Measurements from ENCODE around the gene SEC14L5. TPM values are rescaled to one million over a fixed set of nuclear protein-coding genes. Genes with fewer than 3 reads are reported as not detected.

Gene SEC14L5
- total RNA-seq, 1 donor, result under 0.01 TPM

DNA sequence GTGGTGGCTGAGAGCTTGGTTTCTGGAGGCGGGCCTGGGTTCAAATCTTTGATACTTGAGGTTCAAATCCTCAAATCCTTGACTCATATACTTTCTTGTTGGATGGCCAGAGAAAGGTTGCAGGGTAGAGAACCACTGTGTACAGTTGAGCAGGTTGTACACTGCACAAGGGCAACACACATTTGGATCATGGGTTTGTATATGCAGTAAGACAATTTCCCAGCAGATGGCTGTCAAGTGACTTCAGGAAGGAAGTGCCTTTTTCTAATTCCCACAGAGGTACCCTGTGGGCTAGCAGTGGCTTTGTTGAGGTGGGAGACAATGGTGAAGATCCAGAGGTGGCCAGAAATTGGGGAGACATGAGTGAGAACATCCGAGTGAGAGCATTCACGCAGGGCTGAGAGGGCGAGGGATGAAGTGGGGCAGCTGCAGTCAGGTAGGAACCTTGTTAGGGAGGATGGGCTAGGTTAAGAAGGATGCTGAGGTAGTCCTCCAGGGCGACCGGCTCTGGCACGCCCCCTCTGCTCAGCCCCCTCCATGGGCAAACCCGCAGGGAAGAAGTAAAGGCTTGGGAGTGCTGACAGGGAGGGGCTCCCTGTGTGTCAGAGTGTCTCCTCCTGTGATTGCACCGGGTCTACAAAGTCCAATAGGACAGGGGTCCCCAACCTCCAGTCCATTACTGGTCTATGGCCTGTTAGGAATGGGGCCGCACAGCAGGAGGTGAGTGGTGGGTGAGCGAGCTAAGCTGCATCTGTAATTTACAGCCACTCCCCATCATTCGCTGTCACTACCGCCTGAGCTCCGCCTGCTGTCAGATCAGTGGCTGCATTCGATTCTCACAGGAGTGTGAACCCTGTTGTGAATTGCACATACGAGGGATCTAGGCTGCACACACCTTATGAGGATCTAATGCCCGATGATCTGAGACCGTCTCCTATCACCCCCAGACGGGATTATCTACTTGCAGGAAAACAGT lies 104.9 kb downstream of the SEC14L5 start:
- H3K4me3 ChIP-seq (ENCODE audit: low read depth, low read length), result no peak overlapping the region
- DNase-seq (ENCODE audit: low read depth), result no peak
- TF ChIP-seq, protein P1, sequence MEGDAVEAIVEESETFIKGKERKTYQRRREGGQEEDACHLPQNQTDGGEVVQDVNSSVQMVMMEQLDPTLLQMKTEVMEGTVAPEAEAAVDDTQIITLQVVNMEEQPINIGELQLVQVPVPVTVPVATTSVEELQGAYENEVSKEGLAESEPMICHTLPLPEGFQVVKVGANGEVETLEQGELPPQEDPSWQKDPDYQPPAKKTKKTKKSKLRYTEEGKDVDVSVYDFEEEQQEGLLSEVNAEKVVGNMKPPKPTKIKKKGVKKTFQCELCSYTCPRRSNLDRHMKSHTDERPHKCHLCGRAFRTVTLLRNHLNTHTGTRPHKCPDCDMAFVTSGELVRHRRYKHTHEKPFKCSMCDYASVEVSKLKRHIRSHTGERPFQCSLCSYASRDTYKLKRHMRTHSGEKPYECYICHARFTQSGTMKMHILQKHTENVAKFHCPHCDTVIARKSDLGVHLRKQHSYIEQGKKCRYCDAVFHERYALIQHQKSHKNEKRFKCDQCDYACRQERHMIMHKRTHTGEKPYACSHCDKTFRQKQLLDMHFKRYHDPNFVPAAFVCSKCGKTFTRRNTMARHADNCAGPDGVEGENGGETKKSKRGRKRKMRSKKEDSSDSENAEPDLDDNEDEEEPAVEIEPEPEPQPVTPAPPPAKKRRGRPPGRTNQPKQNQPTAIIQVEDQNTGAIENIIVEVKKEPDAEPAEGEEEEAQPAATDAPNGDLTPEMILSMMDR (IDR thresholded peaks at IDR 0.05; ENCODE audit: insufficient read depth, low read depth, low read length), result no peak

DNA sequence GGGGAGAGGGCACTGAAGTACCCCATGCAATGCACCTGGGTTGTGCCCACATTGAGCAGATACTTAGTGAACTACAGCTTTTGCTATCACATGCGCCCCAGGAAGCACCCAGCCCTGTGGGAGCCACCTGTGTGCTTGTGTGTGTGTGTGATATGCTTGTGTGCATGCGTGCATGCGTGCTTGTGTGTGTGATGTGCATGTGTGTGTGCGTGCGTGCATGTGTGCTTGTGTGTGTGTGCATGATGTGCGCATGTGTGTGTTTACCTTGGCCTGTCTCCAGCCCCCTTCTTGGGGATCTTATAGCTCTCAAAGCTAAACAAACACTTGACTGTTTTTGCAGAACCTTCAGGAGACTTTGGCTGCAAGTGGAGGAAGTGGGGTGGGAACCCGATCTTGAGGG lies 106.8 kb downstream of the SEC14L5 start:
- TF ChIP-seq, protein P1 (IDR thresholded peaks at IDR 0.05; ENCODE audit: insufficient read depth, low read depth, low read length), result no peak
- no peak overlapping the region for H3K4me3 ChIP-seq (ENCODE audit: low read depth, low read length)
- no peak for DNase-seq (ENCODE audit: low read depth)

DNA sequence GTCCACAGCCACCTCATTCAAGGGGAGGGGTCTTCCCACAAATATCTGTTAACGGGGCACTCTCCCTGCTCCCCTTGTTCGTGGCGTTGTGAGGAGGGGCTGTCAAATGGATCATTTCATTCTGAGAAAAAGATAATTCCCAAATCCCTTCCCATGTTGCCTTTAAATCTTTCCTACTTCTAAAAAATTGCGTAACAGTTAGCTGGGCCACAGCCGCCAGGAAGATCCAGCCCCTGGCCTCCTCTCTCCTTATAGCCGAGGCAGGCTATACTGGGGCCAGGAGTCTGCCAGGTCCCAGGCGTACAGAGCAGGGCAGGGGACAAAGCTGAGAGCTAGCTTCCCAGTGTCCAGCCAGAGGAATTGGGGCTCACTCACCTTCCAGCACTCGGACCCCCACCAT lies 107.2 kb downstream of the SEC14L5 start:
- DNase-seq (ENCODE audit: low read depth), result no peak
- TF ChIP-seq, protein P1 (IDR thresholded peaks at IDR 0.05; ENCODE audit: insufficient read depth, low read depth, low read length), result no peak

DNA sequence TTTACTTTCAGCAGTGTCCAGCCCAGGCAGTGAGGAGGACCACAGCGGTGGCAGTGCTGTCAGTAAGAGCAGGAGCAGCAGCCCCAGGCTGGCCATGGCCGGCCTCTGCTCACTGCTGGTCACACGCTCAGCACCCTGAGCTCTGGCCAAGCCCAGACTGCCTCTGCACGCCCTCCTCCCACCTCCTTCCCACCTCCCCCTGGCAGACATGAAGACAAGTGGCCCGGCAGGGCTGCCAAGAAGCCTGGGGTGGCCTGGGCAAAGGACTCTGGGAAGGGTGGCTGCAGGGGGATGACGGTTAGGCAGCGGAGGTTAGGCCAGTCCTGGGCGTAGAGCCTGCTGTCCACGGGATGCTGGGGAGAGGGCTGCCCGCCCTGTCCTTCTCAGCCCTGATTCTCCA lies 107.7 kb downstream of the SEC14L5 start, which contains the start of gene C16orf89:
C16orf89 (minus strand) TSS at position 144 of the 400 bp plus-strand sequence; CDS start at position 96, 48 bp downstream.
- H3K4me3 ChIP-seq (ENCODE audit: low read depth, low read length), result no peak within 1 kb of the TSS
- TF ChIP-seq, protein P1 (IDR thresholded peaks at IDR 0.05; ENCODE audit: insufficient read depth, low read depth, low read length), result no peak
- DNase-seq (ENCODE audit: low read depth), result no peak

More for the DNA sequence above, 107.2 kb downstream of the SEC14L5 start:
- H3K4me3 ChIP-seq (ENCODE audit: low read depth, low read length), result no peak overlapping the region

DNA sequence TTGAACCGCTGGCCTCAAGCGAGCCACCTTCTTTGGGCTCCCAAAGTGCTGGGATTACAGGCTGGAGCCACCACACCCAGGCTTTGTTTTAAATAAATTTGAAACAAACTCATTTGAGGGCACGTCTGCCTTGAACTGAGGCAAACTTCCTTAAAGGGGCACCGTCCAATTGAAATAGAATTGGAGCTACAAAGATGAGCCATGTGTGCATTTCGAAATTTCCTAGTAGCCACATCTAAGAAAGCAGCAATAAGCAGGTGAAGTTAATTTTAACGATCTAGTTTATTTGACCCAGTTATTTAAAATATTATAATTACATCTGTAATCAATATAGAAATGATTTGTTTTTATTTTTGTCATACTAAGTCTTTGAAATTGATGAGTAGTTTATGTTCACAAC lies 108.4 kb downstream of the SEC14L5 start:
- TF ChIP-seq, protein P1 (IDR thresholded peaks at IDR 0.05; ENCODE audit: insufficient read depth, low read depth, low read length), result no peak
- no peak overlapping the region for H3K4me3 ChIP-seq (ENCODE audit: low read depth, low read length)
- no peak for DNase-seq (ENCODE audit: low read depth)

Other genes starting within 250 kb of the SEC14L5 start
- gene ANKS3, start 224.1 kb upstream of the SEC14L5 start, total RNA-seq, result 25.4 and 33.2 TPM in 2 replicates
- gene DNAAF8, start 223.8 kb upstream of the SEC14L5 start, total RNA-seq, result 1.3 and 1.7 TPM in 2 replicates
- 12.5 and 12.6 TPM in 2 replicates for gene ZNF500, start 191.2 kb upstream of the SEC14L5 start, total RNA-seq
- gene SEPTIN12, start 170.0 kb upstream of the SEC14L5 start, total RNA-seq, result not detected in 2 replicates
- not detected in 2 replicates for gene SMIM22, start 163.0 kb upstream of the SEC14L5 start, total RNA-seq
- 20.7 and 24.5 TPM in 2 replicates for gene ROGDI, start 155.7 kb upstream of the SEC14L5 start, total RNA-seq
- gene GLYR1, start 111.0 kb upstream of the SEC14L5 start, total RNA-seq, result 45.7 and 60.9 TPM in 2 replicates
- gene UBN1, start 110.8 kb upstream of the SEC14L5 start, total RNA-seq, result 28.1 and 32.2 TPM in 2 replicates
- gene PPL, start 21.2 kb upstream of the SEC14L5 start, total RNA-seq, result 0.32 and 0.86 TPM in 2 replicates
- gene NAGPA, start 75.6 kb downstream of the SEC14L5 start, total RNA-seq, result 17.3 and 18.0 TPM in 2 replicates
- gene C16orf89, start 107.6 kb downstream of the SEC14L5 start, total RNA-seq, result not detected in 2 replicates
- 39.9 and 41.9 TPM in 2 replicates for gene ALG1, start 113.5 kb downstream of the SEC14L5 start, total RNA-seq
- gene EEF2KMT, start 139.5 kb downstream of the SEC14L5 start, total RNA-seq, result 8.1 and 11.7 TPM in 2 replicates

Data from fibroblast of villous mesenchyme (primary cell).